ENCODE measurements around the gene GADD45A.
"Not testable (repeated sequence)": the region's sequence is repeated elsewhere in the genome, so short reads cannot be mapped to it uniquely, and the experiment has no call there.

The GADD45A gene

GRCh38 chr1:67719329-67720196, 34.6 kb downstream of the GADD45A start:
- no peak for DNase-seq

GRCh38 chr1:67721112-67721511, 36.1 kb downstream of the GADD45A start:
- DNase-seq, result no peak

GRCh38 chr1:67721650-67722291, 36.8 kb downstream of the GADD45A start:
- no peak for DNase-seq

DNA sequence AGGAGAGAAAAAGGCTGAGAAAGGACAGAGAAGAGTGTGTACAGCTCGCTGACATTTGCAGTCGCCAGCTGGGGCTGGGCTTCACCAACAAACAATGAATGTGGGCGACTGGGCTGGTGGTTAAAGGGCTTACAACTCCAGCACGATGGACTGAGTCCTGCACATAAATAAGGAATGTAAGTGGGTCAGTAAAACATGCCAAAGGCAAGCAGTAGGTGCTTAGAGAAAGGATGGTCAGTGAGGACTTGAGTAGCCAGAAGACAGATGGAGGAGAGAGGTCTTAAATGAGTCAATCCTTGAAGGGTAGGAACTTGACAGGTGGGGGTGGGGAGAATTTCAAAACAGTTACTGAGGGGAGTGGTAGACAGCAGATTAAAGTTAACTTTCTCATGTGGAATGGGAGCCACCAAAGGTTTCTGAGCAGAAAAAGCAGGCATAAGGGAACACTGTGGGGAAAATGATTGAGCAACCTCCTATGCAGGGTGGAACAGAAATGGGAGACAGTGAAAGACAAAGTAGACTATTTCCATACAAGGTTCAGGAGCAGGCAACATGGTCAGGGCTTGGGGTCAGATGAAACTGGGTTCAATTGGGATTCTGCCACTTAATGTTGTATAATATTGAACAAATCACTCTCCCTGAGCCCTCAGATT, 37.4 kb downstream of the GADD45A start:
- peak in 3 of 56 donors; percentile 6 to 11 (median 6) for DNase-seq

- DNase-seq, result no peak
Measured at GRCh38 chr1:67723126-67723525, 38.1 kb downstream of the GADD45A start.

- DNase-seq, result no peak
Measured at GRCh38 chr1:67723620-67724019, 38.6 kb downstream of the GADD45A start.

DNA sequence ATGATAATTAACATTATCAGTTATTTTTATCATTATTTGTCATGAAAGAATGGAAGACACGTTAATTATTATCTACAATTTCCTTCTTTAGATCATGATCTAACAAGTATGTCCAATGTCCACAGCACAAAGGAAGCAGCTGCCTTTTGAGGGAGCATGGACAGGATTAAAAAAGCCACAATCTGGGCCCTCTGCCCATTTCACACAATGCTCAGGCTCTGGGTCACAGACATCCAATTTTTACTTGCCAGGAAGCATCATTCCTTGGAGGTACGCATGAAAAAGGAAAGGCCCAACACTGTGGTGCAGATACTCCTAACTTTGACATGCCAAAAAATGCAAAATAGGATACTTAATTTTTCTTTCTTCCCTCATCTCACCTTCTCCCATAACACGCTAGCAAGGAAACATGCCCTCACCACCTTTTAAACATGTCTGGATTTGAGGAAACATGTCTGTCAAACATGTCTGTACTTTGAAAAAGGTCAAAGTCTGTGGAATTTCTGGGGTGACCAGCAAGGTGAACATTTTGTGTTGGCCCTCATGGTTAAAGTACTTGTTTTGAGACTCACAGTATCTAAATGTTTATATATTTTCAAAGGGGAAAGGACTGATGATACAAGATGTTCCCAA, 40.0 kb downstream of the GADD45A start:
- DNase-seq, result peak in 4 of 56 donors; percentile 6 to 13 (median 10)

- no peak for DNase-seq
Measured at GRCh38 chr1:67726224-67726623, 41.2 kb downstream of the GADD45A start.

DNA sequence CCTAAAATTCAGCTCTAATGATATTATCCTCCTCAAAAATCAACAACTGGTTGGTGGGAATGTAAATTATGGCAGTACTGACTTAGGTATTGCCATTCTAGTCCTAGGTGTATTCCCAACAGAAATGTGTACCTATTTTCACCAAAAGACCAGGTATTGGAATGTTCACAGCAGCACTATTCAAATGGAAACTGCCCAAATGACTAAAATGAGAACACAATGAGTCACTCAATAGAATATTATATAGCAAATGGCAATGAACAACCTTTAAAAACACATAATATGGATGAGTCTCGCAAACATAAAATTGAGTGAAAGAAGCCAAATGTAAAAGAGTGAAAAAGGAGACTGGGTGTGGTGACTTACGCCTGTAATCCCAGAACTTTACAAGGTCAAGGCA, 44.9 kb downstream of the GADD45A start:
- DNase-seq, result no peak

DNA sequence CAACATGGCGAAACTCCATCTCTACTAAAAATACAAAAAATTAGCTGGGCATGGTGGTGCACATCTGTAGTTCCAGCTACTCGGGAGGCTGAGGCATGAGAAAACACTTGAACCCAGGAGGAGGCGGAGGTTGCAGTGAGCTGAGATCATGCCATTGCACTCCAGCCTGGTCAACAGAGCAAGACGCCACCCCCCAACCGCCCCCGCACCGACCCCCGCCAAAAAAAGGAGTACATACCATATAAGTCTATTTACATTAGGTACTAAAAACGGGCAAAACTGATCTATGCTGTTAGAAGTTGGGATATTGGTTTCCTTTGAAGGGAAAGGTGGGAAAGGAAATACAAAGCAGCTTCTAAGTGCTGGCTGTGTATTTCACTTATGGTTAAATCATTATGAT, 45.3 kb downstream of the GADD45A start:
- DNase-seq, result not testable (repeated sequence)

DNA sequence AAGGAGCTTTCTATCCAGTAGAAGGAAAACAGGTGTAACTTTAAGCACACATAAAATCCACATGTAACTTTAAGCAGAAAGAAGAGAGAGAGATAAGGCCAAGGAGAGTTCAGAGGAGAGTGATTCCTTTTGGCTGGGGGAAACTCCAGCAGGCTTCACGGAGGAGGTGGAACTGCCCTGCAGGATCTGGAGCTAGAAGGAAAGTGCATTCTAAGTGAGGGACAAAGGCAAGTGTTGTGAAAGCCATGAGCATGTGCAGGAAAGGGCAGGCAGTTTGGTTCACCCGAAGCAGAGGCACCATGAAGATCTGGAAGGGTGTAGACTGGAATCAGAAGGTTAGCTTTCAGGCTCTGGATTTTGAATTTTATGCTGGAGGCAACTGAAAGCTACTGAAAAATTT, 46.3 kb downstream of the GADD45A start:
- DNase-seq, result no peak

GRCh38 chr1:67732750-67733151, 47.8 kb downstream of the GADD45A start:
- DNase-seq, result no peak

GRCh38 chr1:67733681-67734322, 48.8 kb downstream of the GADD45A start:
- no peak for DNase-seq

- no peak for DNase-seq
Measured at GRCh38 chr1:67734323-67734690, 49.3 kb downstream of the GADD45A start.

GRCh38 chr1:67735206-67735605, 50.2 kb downstream of the GADD45A start:
- DNase-seq, result no peak

DNA sequence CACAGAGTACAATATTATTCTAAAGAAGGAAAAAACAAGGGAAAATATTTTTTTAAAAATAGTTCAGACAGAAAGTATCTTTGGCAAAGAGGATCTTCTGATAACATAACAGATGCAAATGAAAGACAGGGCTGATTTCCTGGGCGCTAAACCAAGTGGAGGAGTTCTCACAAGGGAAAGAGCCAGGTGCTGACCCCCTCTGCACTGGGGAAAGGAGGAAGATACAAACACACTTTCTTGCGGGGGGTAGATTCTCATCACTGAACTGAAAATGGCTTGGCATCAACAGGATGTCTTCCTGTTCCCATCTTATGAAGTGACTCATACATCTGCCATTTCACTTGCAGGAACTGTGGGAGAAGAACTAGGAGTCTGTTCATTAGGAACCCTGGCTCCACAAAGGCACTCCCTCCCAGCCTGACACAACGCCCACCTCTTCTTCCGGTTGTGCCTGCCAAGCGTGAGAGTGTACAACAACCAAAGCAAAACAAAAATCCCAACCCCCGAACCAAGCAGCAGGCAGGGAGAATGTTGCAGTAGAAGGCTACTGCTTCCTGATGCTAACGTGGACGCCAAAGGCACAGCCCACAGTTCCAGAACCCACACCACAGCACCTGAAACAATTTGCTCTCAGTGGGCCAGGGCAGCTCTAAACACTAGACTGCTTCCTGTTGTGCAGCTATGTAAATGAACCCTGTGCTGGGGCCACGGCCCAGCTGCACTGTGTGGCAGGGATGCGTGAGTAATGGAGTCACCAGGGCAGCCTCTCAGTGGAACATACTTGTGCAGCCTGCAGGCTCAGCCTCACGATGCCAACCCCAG, 51.0 kb downstream of the GADD45A start:
- peak in 34 of 56 donors; percentile 8 to 56 (median 32) for DNase-seq

DNA sequence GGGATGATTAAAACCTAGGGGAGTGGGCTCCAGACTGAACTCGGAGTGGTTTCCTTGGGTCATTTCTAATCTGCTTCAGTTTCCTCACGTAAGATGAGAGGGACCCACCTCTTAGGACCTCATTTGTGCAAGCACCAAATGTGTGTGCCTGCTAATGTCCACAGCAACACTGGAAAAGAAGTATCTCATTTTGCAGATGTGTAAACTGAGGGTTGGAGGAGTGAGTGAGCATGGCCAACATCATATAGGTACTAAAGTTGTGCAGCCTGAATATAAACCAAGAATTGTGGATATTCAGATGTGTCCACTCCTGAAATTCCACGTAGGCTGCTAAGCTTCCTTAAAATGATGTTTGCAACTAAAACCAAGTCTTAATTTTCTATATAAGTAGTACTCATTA, 51.7 kb downstream of the GADD45A start:
- DNase-seq, result no peak

- DNase-seq, result no peak
Measured at GRCh38 chr1:67737875-67738274, 52.9 kb downstream of the GADD45A start.

All from nucleus accumbens (tissue), 56 donors.